Glutamatergic neuron (in vitro differentiated cells): ENCODE results near the gene SRRM1. TPM values are rescaled to one million over a fixed set of nuclear protein-coding genes. Genes with fewer than 3 reads are reported as not detected.

Source experiments
- DNase-seq: peaks from one replicate; pipeline ENCODE4 v3.0.0; 2022
- H3K27ac Mint-ChIP-seq: one replicate; pipeline ENCODE4 v1.8.0; 2020; ENCODE audit warnings: mild to moderate bottlenecking, mixed read lengths, inconsistent platforms; ENCODE audit not compliant: unreplicated experiment
- H3K27me3 Mint-ChIP-seq: one replicate; pipeline ENCODE4 v1.8.0; 2020; ENCODE audit warnings: mild to moderate bottlenecking, moderate library complexity, mixed read lengths, inconsistent platforms; ENCODE audit not compliant: unreplicated experiment
- H3K36me3 Mint-ChIP-seq: one replicate; pipeline ENCODE4 v1.8.0; 2020; ENCODE audit warnings: mild to moderate bottlenecking, mixed read lengths, inconsistent platforms; ENCODE audit not compliant: unreplicated experiment
- H3K4me1 Mint-ChIP-seq: one replicate; pipeline ENCODE4 v1.8.0; 2020; ENCODE audit warnings: mild to moderate bottlenecking, low read depth, mixed read lengths, inconsistent platforms; ENCODE audit not compliant: unreplicated experiment
- H3K4me3 Mint-ChIP-seq: one replicate; pipeline ENCODE4 v1.8.0; 2020; ENCODE audit warnings: mild to moderate bottlenecking, mixed read lengths, inconsistent platforms; ENCODE audit not compliant: unreplicated experiment
- H3K9me3 Mint-ChIP-seq: one replicate; pipeline ENCODE4 v1.8.0; 2020; ENCODE audit warnings: mild to moderate bottlenecking, moderate library complexity, mixed read lengths, inconsistent platforms; ENCODE audit not compliant: unreplicated experiment
- CTCF ChIP-seq: fragments of 200-600 bp; sonication (generic); IDR thresholded peaks from one replicate; pipeline ENCODE4 v1.5.0; 2021; ENCODE audit not compliant: partially characterized antibody, unreplicated experiment
- total RNA-seq: library from RNA; stranded (reverse); fragmentation: NEBNext Ultra II Directional; extraction: Animal tissue kit (Norgen Biotek cat#: 25700); gene quantifications from one replicate; pipeline ENCODE4 v1.2.1, GENCODE V29; 2021; ENCODE audit not compliant: unreplicated experiment

Gene SRRM1
- total RNA-seq, 1 donor from 2014 or later = 113 TPM

GRCh38 chr1:24654010-24654409, 10.9 kb downstream of the SRRM1 start:
- no peaks in the 10 kb centered on the region for H3K36me3 Mint-ChIP-seq
- H3K4me1 Mint-ChIP-seq = no peaks in the 10 kb centered on the region
- H3K4me3 Mint-ChIP-seq = no peak overlapping the region
- no peak for TF ChIP-seq CTCF
- H3K9me3 Mint-ChIP-seq = no peaks in the 10 kb centered on the region
- H3K27me3 Mint-ChIP-seq = no peaks in the 10 kb centered on the region
- H3K27ac Mint-ChIP-seq = no peak overlapping the region
- DNase-seq = no peak

- TF ChIP-seq CTCF = no peak
- H3K27me3 Mint-ChIP-seq = no peaks in the 10 kb centered on the region
- H3K4me3 Mint-ChIP-seq = no peak overlapping the region
- no peaks in the 10 kb centered on the region for H3K4me1 Mint-ChIP-seq
- H3K36me3 Mint-ChIP-seq = no peaks in the 10 kb centered on the region
- no peaks in the 10 kb centered on the region for H3K9me3 Mint-ChIP-seq
- no peak for DNase-seq
- H3K27ac Mint-ChIP-seq = no peak overlapping the region
These were observed 12.9 kb downstream of the SRRM1 start for GRCh38 chr1:24656046-24656445.

GRCh38 chr1:24657781-24658180, 14.7 kb downstream of the SRRM1 start:
- Mint-ChIP-seq H3K4me1 (no peaks in the 10 kb centered on the region), H3K4me3 (no peak overlapping the region), H3K27me3 (no peaks in the 10 kb centered on the region), H3K36me3 (no peaks in the 10 kb centered on the region), H3K27ac (no peak overlapping the region), H3K9me3 (no peaks in the 10 kb centered on the region)
- no peak for DNase-seq
- no peak for TF ChIP-seq CTCF

- H3K4me1 Mint-ChIP-seq = no peaks in the 10 kb centered on the region
- no peak overlapping the region for H3K27ac Mint-ChIP-seq
- no peak for TF ChIP-seq CTCF
- DNase-seq = no peak
- H3K36me3 Mint-ChIP-seq = no peaks in the 10 kb centered on the region
- H3K9me3 Mint-ChIP-seq = no peaks in the 10 kb centered on the region
- H3K4me3 Mint-ChIP-seq = no peak overlapping the region
- H3K27me3 Mint-ChIP-seq = no peaks in the 10 kb centered on the region
These were observed 16.2 kb downstream of the SRRM1 start for GRCh38 chr1:24659166-24659904.

- no peak overlapping the region for H3K4me3 Mint-ChIP-seq
- H3K36me3 Mint-ChIP-seq = no peaks in the 10 kb centered on the region
- no peaks in the 10 kb centered on the region for H3K27me3 Mint-ChIP-seq
- DNase-seq = no peak
- H3K9me3 Mint-ChIP-seq = no peaks in the 10 kb centered on the region
- H3K27ac Mint-ChIP-seq = no peak overlapping the region
- TF ChIP-seq CTCF = no peak
- no peaks in the 10 kb centered on the region for H3K4me1 Mint-ChIP-seq
These were observed 17.0 kb downstream of the SRRM1 start for GRCh38 chr1:24659993-24660665.
